CD4-positive, alpha-beta T cell treated with Interleukin-17A for 1 hour (primary cell): ENCODE data around the gene FOSL2.

ENCODE experiments used
- DNase-seq: peaks from one replicate; pipeline ENCODE4 v3.0.0-alpha.2; 2020

FOSL2 gene

GRCh38 chr2:28453396-28453795 is 60.7 kb downstream of the FOSL2 start:
- no peak for DNase-seq

GRCh38 chr2:28454016-28454930 is 61.6 kb downstream of the FOSL2 start:
- DNase-seq = no peak

GRCh38 chr2:28457237-28457636 is 64.6 kb downstream of the FOSL2 start:
- no peak for DNase-seq

GRCh38 chr2:28461056-28461455 is 68.4 kb downstream of the FOSL2 start:
- no peak for DNase-seq

GRCh38 chr2:28462122-28462521 is 69.5 kb downstream of the FOSL2 start:
- no peak for DNase-seq

GRCh38 chr2:28463211-28463816 is 70.7 kb downstream of the FOSL2 start:
- DNase-seq = no peak

- no peak for DNase-seq
Observed at GRCh38 chr2:28463893-28464292, 71.2 kb downstream of the FOSL2 start.

- DNase-seq = no peak
Observed at GRCh38 chr2:28465148-28465885, 72.7 kb downstream of the FOSL2 start.
